ENCODE data around the gene MAPK14. TPM values are rescaled to one million over a fixed set of nuclear protein-coding genes. Genes with fewer than 3 reads are reported as not detected.

MAPK14 gene
- total RNA-seq, 4 donors from 2014 or later, result 62.0 to 117 (median 86.2) TPM

DNA sequence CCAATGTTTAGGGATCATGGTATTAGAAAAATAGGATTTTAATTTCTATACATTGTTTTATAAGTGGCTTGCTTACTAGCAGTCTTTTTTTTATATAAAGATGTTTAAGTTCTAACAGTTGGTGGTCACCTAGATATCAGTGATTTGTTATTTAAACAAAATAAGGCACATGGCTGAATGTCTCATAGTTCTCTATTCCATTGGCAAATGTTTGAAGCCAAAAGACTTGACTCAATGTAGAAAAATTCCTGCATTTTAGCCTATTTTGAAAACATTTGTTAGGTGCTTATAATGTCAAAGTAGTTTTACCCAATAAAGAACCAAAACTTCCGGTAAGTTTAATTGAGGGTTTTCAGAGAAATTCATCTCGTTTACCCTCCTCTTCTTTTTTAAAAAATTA, 26.8 kb downstream of the MAPK14 start:
- no peaks in the 10 kb centered on the region for H3K4me1 ChIP-seq

DNA sequence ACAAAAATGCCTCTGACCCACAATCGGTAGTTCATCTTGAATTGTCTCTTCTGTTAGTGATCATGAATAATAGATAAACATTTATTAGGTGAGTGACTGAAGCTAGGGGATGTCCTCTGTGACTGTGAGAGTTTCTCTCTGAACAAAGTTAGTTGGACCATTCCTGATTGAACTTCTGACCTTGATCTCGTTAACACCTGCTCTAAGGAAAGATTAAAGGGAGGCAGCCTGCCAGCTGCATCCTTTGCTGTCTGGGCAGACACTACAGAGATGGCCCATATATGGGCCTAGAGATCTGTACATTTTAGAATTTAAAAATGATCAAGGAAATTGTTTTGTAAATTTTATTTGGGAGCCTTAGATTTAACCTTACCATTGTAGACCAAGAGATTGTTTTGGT, 27.3 kb downstream of the MAPK14 start:
- Histone ChIP-seq H3K4me1 (no peaks in the 10 kb centered on the region), H3K27ac (peak overlapping the region; percentile 35 to 53), H3K36me3 (no peaks in the 10 kb centered on the region), H3K27me3 (no peaks in the 10 kb centered on the region), H3K9me3 (no peaks in the 10 kb centered on the region), H3K4me3 (no peak overlapping the region)
- DNase-seq, result no peak
- intact Hi-C loops (cut with DNase I; ENCODE audit: low total_unique reads), result no loop called here
- TF ChIP-seq POLR2A (IDR thresholded peaks at IDR 0.05), result no peak
- TF ChIP-seq, protein P1, sequence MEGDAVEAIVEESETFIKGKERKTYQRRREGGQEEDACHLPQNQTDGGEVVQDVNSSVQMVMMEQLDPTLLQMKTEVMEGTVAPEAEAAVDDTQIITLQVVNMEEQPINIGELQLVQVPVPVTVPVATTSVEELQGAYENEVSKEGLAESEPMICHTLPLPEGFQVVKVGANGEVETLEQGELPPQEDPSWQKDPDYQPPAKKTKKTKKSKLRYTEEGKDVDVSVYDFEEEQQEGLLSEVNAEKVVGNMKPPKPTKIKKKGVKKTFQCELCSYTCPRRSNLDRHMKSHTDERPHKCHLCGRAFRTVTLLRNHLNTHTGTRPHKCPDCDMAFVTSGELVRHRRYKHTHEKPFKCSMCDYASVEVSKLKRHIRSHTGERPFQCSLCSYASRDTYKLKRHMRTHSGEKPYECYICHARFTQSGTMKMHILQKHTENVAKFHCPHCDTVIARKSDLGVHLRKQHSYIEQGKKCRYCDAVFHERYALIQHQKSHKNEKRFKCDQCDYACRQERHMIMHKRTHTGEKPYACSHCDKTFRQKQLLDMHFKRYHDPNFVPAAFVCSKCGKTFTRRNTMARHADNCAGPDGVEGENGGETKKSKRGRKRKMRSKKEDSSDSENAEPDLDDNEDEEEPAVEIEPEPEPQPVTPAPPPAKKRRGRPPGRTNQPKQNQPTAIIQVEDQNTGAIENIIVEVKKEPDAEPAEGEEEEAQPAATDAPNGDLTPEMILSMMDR (IDR thresholded peaks at IDR 0.05), result no peak

More for the DNA sequence above, 26.8 kb downstream of the MAPK14 start:
- Histone ChIP-seq H3K27me3 (no peaks in the 10 kb centered on the region), H3K27ac (peak overlapping the region; percentile 35 to 53), H3K9me3 (no peaks in the 10 kb centered on the region), H3K4me3 (no peak overlapping the region), H3K36me3 (no peaks in the 10 kb centered on the region)
- no peak for DNase-seq
- TF ChIP-seq POLR2A (IDR thresholded peaks at IDR 0.05), result no peak
- TF ChIP-seq, protein P1 (IDR thresholded peaks at IDR 0.05), result no peak
- intact Hi-C loops (cut with DNase I; ENCODE audit: low total_unique reads), result no loop called here

DNA sequence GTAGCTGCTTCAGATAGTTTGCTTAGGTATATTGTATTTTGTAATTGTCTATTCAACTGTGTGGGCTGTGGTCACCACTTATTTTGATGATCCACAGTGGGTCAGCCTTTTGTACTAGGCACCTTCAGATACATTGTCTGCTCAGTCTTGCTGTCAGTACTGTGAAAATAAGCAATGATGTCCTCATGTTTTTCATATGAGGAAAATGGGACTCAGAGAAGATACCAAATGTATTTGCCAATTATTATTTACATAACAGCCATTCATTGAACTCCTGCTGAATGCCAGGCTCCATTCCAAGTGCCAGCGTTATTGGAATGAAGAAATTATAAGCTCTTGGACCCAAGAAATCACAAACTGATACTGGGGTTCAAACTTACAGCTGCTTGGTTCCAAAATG, 28.6 kb downstream of the MAPK14 start:
- TF ChIP-seq POLR2A (IDR thresholded peaks at IDR 0.05), result no peak
- TF ChIP-seq, protein P1 (IDR thresholded peaks at IDR 0.05), result no peak
- Histone ChIP-seq H3K9me3 (no peaks in the 10 kb centered on the region), H3K4me1 (no peaks in the 10 kb centered on the region)

DNA sequence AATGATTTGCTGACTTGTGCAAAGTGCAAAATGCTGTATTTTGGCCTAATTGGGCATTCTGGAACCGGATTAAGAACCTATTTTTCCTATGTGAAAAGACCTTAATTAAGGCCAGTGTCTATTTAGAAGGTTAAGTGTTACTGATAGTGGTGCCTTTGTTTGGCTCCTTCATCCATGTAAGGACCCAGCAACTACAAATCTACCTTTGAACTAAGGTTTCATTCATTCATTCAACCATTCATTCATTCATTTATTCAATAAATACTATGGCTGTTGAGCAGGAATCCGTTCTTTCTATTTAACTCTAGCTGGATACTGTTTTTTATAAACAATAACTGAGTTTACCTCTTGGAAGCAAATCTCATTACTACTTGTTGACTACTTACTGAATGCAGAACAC, 33.6 kb downstream of the MAPK14 start:
- no peak overlapping the region for H3K27ac ChIP-seq
- H3K9me3 ChIP-seq, result no peaks in the 10 kb centered on the region
- no peaks in the 10 kb centered on the region for H3K27me3 ChIP-seq
- H3K4me3 ChIP-seq, result no peak overlapping the region
- peaks cover 0 to 7% of the 10 kb centered on the region in 2 donors for H3K4me1 ChIP-seq
- no peak for TF ChIP-seq POLR2A (IDR thresholded peaks at IDR 0.05)
- TF ChIP-seq, protein P1 (IDR thresholded peaks at IDR 0.05), result no peak
- no peaks in the 10 kb centered on the region for H3K36me3 ChIP-seq
- intact Hi-C loops (cut with DNase I; ENCODE audit: low total_unique reads), result no loop called here
- DNase-seq, result no peak

More for the DNA sequence above, 28.6 kb downstream of the MAPK14 start:
- no peak overlapping the region for H3K4me3 ChIP-seq
- intact Hi-C loops (cut with DNase I; ENCODE audit: low total_unique reads), result no loop called here
- no peak for DNase-seq
- H3K36me3 ChIP-seq, result no peaks in the 10 kb centered on the region
- H3K27me3 ChIP-seq, result no peaks in the 10 kb centered on the region
- H3K27ac ChIP-seq, result no peak overlapping the region

DNA sequence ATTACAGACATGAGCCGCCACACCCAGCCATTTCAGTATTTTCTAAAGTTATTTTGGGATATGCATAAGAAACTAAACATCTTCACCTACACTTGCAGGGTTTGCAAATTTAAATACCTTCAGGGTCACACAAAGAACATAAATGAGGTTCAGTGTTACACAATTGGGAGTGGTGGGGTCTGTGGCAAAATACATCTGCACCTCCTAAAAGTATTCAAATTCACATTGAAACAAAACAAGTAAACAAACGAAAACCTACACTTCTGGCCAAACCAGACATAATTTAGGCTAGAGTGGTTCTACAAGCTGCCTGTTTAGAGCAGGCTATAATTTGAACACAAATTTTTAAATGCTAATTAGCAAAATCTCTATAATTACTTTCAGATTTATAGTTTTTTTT, 34.6 kb downstream of the MAPK14 start:
- Histone ChIP-seq H3K27me3 (no peaks in the 10 kb centered on the region), H3K4me1 (peaks cover 0 to 7% of the 10 kb centered on the region in 2 donors), H3K27ac (no peak overlapping the region), H3K36me3 (no peaks in the 10 kb centered on the region), H3K4me3 (no peak overlapping the region), H3K9me3 (no peaks in the 10 kb centered on the region)
- no peak for DNase-seq
- TF ChIP-seq, protein P1 (IDR thresholded peaks at IDR 0.05), result no peak
- no peak for TF ChIP-seq POLR2A (IDR thresholded peaks at IDR 0.05)
- intact Hi-C loops (cut with DNase I; ENCODE audit: low total_unique reads), result no loop called here
